GM18861 (cell line): ENCODE measurements around the gene WIZ.

Experiments
- ATAC-seq: cut with Tn5 transposase; IDR thresholded peaks from one replicate; pipeline ENCODE4 v1.9.1; 2021; ENCODE audit not compliant: unreplicated experiment

Gene WIZ

GRCh38 chr19:15445807-15446376, 3.9 kb downstream of the WIZ start:
- no peak for ATAC-seq

DNA sequence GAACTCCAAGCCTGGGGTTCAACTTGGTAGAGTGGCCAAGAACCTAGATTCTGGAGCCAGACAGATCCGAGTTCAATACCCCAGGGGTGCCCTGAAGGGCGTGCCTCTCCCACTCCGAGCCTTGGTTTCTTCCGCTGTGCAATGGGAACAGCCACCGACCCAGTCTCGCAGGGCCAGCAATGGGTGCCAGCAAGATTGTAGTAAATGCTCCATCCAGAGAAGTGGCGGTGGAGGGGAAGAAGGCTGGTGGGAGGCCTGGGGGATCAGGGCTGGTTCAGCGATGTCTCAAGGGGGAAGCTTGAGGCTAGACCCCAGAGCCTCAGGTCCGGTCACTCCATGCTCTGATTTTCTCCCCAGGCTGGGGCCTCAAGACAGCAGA, 4.5 kb downstream of the WIZ start:
- no peak for ATAC-seq

GRCh38 chr19:15444505-15445226, 5.1 kb downstream of the WIZ start:
- no peak for ATAC-seq

DNA sequence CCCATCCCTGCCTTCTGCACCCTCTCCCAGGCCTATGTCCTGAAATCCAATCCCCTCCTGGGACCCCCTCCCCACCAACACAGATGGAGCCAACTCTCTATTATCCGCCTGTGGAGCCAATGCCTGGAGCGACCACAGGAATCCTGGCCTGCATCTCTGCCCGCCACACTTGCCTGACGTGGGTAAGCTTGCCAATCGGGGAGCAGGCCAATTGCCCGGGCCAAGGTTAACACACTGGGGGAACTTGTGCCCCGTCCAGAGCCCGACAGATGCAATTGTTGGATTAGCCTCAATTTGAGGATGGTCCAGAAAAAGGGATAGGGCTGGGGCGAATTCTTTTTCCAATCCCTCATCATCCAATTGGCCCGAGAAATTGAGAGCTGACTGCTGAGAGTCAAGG, 5.9 kb downstream of the WIZ start:
- ATAC-seq: no peak

GRCh38 chr19:15443325-15443724, 6.4 kb downstream of the WIZ start:
- ATAC-seq: no peak

DNA sequence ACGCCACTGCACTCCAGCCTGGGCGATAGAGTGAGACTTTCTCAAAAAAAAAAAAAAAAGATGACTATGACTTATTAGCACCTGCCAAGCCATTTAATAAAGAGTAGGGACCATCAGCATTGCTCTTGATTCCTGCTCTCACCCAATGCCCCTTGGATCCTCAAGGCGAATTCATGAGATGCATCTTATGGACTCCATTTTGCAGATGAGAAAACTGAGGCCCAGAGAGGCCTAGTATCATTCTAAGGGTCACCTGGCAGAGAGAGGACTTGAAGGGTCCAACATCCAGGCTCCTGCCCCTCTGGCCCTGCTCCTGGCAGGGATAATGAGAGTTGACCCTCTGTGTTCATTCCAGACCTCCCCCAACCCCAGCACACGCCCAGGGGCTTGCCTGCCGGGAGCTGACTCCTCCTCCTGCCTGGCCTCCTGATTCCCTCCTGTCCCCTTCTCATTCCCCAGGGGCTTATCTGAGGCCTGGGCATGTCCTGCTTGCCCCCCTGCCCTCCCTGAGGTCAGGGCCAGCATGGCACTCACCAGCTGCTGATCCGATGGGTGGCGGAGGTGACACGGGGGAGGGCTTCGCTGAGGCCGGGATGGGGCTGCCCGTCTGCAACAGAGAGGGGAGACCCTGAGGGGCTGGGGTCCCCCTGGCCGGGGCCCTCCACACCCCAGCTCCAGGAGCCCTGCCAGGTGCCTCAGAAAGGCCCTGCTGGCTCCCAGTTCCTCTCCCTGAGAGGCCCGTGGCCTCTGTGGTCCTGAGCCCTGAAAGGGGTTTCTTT, 7.4 kb downstream of the WIZ start:
- no peak for ATAC-seq

- ATAC-seq: no peak
These were observed 8.4 kb downstream of the WIZ start for GRCh38 chr19:15441317-15441716.

- ATAC-seq: no peak
These were observed 9.7 kb downstream of the WIZ start for GRCh38 chr19:15439821-15440641.

GRCh38 chr19:15439078-15439799, 10.5 kb downstream of the WIZ start:
- ATAC-seq: no peak

DNA sequence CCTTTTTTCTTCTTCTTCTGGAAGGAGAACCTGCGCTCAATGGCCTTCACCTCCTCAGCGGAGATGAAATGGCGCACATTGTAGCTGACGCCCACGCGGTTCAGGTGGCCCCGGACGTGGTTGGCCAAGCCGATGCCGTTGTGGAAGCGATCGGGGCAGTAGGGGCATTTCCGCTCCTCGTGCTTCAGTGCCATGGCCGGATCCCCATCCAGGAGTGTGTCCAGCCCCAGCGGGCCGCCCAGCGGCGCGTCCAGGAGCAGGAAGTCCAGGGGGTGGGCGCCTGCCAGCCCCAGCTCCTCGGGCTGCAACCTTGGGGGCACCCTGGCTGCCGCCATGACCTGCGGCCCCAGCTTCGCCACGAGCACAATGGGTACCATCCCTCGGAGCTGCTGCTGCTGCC, 11.2 kb downstream of the WIZ start:
- no peak for ATAC-seq

DNA sequence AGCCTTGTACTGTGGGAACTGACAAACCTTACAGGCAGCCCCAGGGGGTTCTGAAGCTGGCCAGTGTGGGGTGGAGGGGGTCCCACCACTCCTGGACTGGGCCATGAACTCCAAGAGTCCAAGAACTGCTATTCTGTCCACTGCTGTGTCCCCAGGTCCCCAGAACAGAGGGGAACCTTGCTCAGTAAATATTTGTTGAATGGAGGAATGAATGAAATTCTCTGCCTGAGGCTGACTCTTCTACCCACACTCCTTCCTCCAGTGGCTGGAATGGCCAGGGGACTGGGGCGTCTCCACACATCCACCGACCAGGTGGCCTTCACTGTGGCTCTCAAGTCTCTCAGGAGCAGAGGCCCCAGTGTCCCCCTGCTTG, 11.6 kb downstream of the WIZ start:
- ATAC-seq: no peak

GRCh38 chr19:15437355-15438123, 12.2 kb downstream of the WIZ start:
- no peak for ATAC-seq

DNA sequence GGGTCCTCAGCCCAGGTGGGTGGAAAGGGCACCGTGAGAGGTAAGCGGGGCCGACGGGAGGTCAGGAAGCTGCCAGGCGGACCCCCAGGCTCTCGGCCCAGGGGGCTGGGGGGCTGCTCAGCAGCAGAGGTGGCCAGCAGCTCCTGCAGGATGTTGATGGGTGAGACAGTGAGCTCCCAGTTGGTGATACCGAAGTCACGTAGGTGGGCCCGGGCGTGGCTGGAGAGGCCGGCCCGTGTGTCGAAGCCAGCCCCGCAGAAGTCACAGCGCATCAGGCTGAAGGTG, 13.0 kb downstream of the WIZ start:
- no peak for ATAC-seq

GRCh38 chr19:15436012-15436825, 13.5 kb downstream of the WIZ start:
- no peak for ATAC-seq

DNA sequence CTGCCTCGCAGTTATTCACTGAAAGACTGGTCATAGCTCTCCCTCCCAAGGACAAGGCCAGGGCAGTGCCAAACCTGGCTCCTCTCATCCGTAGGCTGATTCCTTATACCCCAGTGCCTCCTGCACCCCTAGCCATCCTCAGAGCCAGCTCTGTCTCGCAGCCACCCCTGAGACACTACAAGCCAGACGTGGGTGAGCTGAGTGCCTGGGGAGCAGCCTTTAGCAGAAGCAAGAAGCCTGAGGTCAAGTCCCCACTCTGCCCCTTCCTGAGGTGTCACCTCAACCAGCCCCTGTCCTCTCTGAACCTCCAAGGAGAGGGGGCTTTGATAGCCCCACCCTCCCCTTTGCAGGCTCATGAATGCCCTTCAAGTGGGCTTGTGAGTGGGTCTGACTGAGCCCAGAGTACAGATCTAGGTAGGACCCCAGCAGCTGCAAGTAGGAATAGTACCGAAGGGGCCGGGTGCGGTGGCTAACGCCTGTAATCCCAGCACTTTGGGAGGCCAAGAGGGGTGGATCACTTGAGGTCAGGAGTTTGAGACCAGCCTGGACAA, 16.2 kb downstream of the WIZ start:
- no peak for ATAC-seq

DNA sequence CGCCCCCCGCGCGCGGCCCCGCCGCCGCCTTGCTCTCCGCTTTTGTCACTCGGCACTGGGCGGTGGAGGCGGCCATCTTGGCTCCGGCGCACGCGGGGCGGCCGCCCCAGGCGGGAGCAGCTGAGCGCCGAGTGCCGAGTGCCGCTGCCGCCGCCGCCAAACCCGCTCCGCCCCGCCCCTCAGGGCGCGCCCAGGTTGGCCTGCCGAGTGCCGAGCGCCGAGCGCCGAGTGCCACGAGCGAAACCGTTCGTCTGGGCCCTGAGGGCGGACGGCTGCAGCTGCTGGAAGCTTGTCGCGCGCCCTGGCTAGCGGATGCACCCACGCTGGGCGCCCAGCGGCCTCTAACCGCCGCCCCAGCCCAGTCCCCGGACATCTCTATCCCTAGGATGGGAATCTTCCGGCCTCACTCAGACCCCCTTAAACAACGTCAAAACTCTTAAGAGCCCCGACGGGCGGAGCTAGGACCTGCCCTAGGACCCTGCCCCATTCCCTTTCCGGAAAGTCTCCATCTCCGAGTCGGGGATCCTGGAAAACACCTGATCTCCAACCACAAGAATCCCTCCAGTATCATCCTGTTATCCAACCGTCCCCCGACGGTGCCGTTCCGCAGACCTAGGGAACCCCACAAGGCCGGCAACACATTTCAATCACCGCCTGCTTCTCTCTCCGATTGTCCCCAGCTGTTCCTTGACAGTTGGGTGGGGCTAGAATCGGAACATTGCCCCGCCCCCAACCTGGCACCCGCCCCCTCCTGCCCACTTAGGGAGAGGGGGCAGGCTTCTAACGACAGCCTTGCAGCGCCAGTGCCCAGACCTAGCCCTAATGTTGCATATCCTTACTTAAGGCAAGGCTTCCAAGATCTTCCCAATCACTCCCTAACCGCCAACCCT, 16.9 kb downstream of the WIZ start:
- ATAC-seq: peak; percentile 53

- no peak for ATAC-seq
These were observed 17.7 kb downstream of the WIZ start for GRCh38 chr19:15432018-15432494.

GRCh38 chr19:15431396-15432017, 18.2 kb downstream of the WIZ start:
- ATAC-seq: no peak
